ENCODE data around the gene CMIP.

CMIP gene

DNA sequence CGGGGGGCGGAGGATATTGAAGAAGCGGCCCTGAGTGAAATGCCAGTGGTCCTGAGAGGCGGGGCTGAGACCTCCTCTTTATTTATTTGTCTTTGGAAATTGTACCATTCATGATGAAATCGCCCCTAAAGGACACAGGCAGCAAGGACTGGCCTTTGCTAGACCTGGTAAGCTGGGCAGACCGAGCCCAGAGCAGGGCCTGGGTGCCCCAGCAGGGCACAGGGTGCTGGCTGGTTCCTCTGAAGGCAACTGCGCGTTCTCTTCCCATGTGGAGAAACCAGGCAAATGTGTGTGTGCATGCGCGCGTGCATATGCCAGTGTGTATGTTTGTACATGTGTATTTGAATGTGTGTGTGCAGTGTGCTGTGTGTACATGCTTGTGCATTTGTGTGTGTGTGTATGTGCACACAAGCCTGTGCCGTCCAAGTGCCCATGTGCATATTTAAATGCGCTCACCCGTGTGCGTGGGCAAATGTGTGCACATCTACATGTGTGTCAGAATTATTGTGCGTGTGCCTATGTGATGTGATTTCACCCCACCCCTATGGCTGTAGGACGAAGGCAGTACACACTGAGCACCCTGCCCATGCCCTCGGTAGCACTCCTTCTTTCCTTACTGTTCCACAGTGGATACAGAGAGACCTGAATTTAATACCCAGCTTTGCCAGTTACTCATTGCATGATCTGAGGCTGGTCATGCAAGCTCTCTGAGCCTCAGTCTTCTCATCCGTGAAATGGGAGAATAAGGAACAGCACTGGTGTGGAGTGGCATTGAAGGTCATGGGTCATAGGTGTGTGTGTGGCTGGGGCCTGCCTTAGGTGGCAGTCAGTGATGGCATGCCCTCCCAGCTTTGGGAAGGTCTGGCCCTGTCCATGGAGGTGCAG lies 105.2 kb downstream of the CMIP start:
- DNase-seq (ENCODE audit: low read depth) = no peak

DNA sequence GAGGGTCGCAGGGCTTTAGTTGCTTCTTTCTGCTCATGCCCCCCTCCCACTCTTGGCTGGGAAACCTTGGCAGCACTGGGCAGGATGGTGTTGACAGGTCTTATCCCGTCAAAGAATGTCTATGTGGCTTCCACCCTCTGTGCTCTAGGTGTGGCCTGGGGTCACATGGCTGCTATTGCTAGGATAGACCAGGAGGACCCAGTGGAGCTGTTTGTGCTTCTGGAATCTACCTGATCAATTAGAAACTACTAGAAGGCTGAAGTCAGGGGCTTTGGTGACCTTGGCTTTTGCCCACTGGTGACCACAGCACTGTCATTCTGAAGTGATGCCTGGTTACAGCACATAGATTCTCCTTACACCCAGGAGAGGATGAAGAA lies 105.8 kb downstream of the CMIP start:
- DNase-seq (ENCODE audit: low read depth) = no peak

DNA sequence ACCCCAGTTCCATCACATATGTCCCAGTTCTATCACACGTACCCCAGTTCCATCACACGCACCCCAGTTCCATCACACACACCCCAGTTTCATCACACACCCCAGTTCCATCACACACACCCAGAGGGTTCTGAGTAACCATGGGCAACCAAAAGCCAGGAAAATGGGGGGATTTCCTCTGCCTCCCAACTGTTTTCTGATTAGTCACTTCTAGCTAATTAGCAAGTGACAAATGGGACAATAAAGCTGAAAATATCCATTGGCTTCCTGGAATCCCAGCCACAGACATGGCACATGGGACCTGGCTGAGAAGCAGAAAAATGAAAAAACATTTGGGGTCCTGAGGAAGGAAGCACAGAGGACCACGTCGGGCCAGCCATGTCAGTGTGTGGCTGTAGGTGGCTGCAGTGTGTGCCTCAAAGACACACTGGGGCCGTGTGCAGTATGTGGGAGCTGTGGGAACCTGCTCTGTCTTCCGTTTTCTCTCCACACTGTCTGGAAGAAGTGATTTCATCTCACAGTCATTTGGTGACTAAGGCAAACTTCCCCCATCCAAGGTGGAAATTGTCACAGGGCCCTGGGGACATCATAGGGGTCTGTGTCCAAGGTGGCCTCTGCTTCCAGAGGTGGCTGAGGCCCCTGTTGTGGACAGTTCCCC lies 106.7 kb downstream of the CMIP start:
- no peak for DNase-seq (ENCODE audit: low read depth)

DNA sequence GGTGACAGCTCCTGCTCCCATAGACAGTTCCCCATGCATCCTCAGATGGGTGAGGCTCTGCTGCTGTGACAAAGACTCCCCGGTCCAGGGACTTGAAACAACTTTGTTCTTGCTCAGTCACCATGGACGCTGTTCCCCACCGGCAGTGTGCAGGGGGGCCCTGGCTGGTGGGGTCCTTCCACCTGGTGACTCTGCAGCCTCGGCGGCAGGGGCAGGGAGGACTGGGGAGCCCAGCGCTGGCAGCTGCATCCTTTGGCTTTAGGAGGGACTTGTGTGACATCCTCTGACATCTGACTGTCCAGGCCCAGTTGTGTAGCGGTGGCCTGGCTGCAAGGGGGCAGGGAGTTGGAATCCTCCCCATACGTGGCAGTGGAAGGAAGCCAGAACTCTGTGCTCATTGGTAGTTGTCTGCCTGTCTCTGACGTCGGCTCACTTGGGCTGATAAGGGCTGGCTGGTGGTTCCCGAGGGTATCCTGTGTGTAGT lies 107.3 kb downstream of the CMIP start:
- no peak for DNase-seq (ENCODE audit: low read depth)

DNA sequence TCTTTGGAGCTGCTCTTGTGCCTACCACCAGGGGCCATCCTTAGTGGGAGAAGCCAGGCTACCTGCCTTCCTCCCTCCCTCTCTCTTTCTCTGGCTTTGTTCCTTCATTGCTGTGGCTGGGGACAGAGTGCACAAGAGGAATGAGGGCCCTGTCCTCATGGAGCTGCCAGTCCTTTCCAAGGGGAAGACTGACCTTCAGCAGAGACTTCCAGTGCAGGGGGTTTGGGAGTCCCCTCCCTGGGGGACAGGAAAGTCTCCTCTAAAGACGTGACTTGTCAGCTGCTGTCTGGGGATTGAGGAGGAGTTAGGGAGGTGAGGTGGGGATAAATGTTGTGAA lies 108.1 kb downstream of the CMIP start:
- no peak for DNase-seq (ENCODE audit: low read depth)

DNA sequence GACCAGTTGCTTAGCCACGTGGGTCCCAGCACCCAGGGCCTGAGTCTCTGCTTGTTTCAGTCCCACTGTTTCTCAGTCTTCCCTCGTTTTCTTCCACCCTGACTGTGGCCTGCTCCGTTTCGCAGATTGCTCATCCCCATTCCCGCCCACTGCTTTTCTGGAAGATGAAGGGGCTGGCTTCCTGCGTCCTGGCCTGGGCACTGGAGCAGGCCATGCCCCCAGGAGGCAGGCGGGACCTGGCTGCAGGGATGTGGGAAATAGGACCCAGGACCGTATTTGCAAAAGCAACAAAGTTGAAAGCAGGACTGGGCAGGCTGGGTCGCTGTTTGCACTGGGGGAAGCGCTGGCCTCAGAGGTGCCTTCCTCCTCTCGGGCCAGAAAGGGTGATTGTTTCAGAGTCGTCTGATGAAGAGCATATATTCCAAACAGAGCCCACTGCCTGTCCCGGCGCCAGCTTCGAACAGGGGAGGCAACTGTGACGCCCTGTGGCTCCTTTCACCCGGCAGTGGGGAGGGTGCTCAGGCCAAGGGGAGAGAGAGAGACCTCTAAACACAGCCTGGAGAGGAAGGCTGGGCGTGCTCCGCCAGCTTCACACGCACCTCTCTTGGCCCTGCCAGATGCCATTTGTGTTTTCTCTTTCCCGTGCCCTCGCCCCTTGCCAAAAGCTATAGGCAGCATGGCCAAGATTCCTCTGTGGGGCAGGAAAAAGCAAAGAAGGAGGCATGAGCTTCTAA lies 108.6 kb downstream of the CMIP start:
- DNase-seq (ENCODE audit: low read depth) = no peak

DNA sequence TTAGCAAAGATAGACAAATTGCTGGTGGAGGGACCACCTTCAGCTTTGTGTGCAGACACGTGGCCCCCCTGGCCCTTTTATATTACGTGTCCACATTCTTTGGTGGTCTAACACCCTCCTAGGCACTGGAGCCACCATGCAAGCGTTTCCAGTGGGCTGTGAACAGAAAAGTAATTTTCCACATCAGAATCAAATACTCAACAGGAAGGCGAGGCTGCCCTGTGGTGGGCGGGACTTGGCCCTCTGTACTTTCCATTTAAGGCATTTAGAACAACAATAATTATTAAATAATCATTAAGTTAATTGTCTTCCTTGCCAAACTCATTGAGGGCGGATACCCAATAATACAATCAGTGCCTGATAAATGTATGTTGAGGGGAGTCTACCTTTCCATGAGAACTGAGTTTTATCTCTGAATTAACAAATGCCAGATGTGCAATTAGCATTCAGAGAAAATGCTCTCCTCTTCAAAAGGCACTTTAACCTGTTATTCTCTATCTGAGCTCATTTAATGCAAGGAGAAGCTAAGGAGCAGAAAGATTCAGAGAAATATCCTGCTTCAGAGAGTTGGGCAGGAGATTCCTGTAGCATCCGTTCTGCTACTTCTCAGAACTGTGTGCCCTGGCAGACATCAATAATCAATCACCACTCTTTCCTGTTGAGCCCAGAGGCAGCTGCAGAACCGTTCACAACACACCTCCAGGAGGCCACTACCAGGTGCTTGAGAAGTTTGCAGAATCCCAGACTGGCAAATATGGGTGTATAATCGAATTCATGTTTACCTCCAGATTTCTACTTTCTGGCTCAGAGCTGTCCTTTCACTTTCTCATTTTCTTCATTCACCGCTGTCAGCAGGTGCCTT lies 109.4 kb downstream of the CMIP start:
- DNase-seq (ENCODE audit: low read depth) = no peak

DNA sequence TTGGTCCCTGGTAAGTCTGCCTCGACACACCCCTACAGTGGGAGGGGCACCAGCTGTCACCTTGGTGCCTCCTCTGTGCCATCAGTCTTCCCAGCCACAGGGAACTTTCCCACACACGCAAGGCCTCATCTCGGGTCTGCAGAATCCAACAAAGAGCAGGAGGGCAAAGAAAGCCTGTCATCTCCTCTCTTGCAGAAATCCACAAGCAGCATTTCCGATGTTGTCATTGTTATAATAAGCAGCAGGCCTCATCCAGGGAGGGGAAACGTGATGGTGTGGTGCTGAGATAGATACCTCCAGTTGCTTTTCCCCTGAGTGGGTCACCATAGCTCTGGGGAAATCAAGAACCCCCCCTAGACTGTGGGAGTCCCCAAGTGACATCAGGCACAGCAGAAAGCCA lies 110.4 kb downstream of the CMIP start:
- DNase-seq (ENCODE audit: low read depth) = no peak

DNA sequence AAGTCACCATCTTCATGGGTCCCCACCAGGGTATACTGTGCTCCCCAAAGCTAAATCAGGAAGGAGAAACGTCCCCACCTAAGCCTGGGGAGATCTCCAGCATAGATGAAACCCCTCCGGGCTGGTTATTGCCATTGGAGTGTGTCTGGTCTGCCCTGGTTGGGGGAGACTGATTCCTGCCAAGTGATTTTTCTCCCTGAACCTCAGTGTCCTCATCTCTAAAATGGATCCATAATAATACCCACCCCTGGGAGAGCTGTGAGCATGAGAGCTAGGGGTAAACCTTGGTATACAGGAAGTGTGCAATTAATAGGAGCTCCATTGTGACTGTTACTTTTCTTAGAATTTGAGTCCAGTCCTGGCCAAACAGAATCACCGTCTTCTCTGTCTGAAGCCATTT lies 111.1 kb downstream of the CMIP start:
- DNase-seq (ENCODE audit: low read depth) = no peak

DNA sequence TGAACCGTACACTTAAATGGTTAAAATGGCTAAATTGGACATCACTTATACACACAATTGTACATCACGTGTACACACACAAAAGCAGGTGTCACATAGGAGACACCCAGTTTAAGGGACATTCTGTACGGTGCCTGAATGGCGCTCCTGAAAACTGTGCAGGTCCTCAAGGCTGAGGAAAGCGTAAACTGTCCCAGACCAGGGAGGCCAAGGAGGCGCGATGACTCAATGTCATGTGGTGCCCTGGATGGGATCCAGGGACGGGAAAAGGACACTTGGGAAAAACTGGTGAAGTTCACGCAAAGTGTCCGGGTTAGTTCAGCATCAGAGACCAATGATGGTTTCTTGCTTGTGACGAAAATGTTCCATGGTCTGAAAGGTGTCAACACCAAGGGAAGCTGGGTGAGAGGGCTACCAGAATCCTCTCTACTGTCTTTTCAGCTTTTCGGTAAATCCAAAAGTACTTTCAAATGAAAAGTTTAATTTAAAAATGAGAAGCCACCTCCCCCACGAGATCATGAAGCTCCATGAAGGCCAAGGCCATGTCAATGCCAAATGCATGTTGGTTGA lies 112.2 kb downstream of the CMIP start:
- no peak for DNase-seq (ENCODE audit: low read depth)

DNA sequence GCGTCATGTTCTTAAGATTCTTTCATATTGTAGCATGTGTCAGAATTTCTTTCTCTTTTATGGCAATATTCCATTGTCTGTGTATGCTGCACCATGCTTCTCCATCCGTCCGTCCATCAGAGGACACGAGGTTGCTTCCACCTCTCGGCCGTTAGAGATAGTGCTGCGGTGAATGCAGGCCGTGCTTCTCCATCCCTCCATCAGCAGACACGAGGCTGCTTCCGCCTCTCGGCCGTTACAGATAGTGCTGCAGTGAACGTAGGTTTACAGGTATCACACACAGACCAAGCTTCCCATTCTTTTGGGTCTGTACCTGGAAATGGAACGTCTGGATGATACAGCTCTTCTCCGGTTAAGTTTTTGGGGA lies 113.5 kb downstream of the CMIP start:
- DNase-seq (ENCODE audit: low read depth) = no peak

DNA sequence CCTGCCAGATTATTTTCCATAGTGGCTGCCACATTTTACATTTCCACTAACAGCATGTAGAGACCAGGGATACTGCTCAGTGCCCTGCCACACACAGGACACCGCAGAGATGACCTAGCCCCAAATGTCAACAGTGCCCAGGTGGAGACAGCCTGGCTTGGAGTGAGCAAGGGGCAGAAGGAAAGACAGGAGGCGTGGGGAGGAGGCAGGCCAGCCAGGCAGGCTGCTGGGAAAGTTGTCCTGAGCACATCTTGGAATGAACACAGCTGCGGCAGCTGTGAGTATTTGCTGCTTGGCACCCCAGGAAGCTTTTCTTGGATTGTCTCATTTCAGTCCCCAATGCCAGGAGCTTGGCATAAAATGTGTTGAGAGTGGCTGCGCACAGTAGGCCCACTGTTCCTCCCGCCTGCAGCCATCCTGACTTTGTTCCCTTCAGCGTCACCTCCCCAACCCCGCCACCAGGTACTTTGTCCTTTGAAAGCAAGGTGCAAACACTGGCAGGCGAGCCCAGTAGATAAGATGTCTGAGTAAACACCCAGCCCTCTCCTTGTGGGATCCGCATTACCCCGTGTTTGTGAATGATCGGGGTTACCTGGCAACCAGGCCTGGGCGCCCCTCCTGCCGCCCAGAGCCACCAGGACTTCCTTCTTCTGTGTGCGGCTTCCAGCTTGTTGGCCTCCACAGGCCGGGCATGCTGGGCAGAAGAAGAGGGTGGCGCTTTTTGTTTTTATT lies 114.0 kb downstream of the CMIP start:
- DNase-seq (ENCODE audit: low read depth) = no peak

DNA sequence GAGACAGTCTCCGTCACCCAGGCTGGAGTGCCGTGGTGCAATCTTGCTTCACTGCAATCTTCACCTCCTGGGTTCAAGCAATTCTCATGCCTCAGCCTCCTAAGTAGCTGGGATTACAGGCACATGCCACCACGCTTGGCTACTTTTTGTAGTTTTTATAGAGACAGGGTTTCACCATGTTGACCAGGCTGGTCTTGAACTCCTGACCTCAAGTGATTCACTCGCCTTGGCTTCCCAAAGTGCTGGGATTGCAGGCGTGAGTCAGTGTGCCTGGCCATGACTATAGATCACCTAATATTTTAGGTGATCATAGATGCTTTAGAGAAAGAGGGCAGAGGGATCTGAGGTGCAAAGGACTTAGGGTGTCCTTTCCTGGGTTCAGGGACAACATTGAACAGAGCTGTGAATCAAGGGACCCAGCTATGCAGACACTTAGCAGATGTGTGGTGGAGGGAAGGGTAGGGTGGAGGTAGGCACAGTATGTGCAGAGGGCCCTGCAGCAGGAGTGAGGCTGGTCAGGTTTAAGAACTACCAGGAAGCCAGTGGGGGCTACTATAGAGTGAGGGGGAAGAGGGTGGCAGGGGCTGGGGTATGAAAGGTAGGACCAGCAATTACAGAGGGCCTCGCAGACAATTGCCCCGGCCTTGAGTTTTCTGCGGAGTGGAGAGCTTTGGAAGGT lies 116.5 kb downstream of the CMIP start:
- DNase-seq (ENCODE audit: low read depth) = no peak

DNA sequence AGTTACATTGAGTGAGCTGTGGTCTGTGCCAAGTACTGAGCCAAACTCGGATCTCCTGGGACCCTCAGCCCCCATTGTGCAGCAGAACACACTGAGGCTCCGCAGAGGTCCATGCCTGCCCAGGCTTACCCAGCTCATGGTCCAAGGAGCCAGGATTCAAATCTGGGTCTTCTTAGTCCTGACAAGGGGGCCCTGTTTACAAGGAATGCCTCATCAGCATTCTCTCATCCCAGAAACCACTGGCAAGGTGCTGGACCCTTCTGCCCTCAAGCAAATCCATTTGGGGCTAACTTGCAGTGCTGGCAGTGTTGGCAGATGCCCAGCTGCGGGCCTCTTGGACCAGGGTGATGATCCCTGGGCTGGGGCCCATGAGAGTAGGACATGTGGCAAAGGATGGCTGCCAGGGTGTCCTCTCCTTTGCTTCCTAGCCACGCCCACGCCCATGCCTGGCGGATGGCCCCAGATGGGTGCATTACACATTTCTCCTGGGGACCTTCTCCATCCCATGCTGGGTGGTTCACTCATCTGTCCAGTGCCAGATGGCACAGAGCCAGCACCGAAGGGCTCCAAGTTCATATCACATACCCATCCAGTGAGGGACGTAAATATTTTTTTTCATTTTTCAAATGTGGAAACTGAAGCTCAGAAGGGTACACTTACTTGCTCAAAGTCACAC lies 117.7 kb downstream of the CMIP start:
- no peak for DNase-seq (ENCODE audit: low read depth)

DNA sequence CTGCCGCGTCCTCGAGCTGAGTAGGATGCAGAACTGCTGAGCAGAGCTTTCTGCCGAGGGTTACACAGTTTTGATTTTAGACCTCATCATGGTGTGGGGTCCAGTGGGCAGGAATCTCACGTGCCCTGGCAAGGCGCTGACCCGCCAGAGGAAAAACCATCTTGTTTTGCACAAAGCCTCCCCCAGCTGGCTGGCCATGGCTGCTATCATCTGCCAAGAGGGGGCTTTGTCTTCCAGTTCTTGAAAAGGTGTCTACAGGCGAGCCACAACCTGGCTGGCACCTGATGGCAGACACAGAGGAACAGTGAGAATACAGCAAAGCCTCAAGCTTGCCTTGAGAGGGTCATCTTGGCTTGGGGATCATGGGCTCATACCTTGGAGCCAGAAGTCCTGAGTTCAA lies 118.3 kb downstream of the CMIP start:
- no peak for DNase-seq (ENCODE audit: low read depth)

DNA sequence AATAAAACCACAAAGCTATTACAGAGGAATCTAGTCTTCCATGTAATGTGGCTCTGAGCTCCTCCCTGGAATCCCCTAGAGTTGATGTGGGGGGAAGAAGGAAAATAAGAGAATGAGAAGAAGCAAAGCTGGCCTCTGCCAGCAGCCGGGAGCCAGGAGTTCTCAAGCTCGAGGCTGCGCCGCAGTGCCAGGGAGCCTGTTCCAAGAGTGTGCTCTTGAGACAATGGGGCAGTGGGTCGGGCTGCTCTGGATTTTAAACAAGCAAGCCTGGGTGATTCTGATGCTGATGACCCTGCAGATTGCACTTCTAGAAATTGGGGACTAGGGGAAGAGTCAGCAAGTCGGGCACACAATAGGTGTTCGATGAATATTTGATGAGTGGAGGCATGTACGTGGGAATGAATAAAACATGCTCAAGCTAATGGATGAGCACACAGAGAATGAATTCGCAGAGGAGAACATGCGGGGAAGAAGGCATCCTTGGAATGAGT lies 119.9 kb downstream of the CMIP start:
- DNase-seq (ENCODE audit: low read depth) = no peak

DNA sequence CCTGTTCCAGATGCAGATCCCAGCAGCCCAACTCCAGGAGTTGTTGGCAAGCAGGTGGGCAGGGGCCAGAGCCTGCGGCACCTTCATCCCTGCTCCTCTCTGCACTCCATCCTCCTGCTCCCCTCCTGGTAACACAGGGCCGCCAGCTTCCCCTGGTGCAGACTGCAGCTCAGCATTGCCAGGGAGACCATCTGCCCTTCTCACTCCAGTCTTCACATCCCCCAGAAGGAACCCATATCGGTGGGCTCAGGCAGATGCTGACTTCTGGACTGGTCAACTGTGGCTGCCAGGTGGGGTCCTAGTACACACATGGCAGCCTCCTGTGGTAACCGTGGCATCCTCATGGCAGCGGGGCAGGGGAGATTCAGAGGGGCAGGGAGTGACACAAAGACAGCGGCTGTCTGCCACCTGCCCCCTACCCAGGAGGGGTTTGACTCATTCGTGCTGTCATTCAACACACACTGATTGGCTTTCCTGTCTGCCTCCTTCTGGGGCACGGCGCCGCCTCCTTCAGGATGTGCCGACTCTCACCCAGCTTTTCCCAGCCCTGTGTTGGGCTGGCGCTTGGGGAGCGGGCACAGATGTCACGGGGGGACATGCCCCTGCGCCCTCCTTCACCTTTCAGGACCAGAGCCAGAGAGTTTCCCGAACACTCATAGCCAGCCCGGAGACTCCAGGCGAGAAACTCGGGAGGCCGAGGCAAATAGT lies 120.9 kb downstream of the CMIP start:
- DNase-seq (ENCODE audit: low read depth) = no peak

DNA sequence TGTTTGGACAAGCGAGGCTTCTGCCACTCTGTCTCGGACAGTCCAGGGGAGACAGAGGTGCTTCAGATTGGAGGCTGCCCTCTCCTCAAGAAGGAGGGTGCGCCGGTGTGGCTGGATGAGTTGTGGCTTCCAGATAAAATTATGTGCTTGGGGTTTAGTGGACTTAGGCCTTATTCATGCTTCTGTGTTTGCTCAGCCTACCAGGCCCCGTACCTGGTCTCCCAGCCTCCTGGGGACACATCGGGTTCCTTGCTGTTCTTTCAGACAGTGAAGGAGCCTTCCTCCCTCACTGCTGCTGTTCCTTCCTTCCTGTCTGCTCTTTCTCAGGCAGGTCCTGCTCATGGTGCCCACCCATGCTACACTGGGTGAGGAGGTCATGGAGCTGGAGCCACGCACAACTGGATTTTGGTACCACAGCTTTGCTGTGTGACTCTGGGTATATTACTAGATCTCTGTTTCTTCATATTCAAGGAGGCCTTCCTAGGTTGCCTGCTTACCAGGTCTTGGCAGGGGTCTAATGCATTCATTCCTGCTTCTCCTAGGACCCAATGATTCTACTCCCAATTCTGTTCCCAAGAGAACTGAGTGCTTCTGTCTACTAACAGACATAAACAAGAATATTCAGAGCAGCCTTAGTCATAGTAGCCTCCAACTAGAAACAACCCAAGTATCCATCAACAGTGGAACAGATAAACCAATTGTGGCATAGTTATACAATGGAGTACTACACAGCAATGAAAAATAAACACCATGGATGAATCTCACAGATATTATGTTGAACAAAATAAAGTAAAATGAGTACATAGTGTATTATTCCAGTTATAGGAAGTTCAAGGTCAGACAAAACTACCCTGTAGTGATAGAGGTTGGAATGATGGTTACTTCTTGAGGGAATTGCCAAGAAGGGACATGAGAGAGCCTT lies 121.7 kb downstream of the CMIP start:
- DNase-seq (ENCODE audit: low read depth) = no peak
